ENCODE measurements around the gene TRPM3. TPM values are rescaled to one million over a fixed set of nuclear protein-coding genes. Genes with fewer than 3 reads are reported as not detected.

The TRPM3 gene
- total and polyA plus RNA-seq, 2 of the 13 experiments (the other 11 are each of a cell fraction or from before 2014, with no cell fraction given): not detected

GRCh38 chr9:70590315-70590677 is 531.1 kb downstream of the TRPM3 start:
- BruUV-seq (replicated peaks): no TSS peak

GRCh38 chr9:70589571-70590314 is 531.7 kb downstream of the TRPM3 start:
- intact Hi-C loops (cut with micrococcal nuclease; ENCODE audit: unreplicated experiment): loop anchor here (5.0 kb wide), 1 partner anchor 77 kb away; no protein-coding TSS in a partner anchor
- BruUV-seq (replicated peaks): no TSS peak
- no peaks in the 10 kb centered on the region for H3K27me3 ChIP-seq (ENCODE audit: control insufficient read depth in 1 of 2, insufficient read depth in 2 of 2, low read length in 2 of 2)
- no peaks in the 10 kb centered on the region for H3K4me1 ChIP-seq (ENCODE audit: insufficient read depth, low read length)
- H3K9ac ChIP-seq (ENCODE audit: insufficient read depth, low read depth, low read length): no peak overlapping the region
- FAIRE-seq (no peak), DNase-seq (ENCODE audit: low spot score) (no peak), ATAC-seq (no peak)
- 42% methylated on average over 7 of the region's 7 CpGs for WGBS (ENCODE audit: low lambda C conversion rate)
- H3K36me3 ChIP-seq (replicated peaks in 1 of 2; ENCODE audit: control insufficient read depth in 1 of 2, insufficient read depth in 2 of 2, low read length in 2 of 2): no peaks in the 10 kb centered on the region
- no peak overlapping the region for H3K4me2 ChIP-seq (ENCODE audit: low read depth, low read length)
- no peak overlapping the region for H3K4me3 ChIP-seq (replicated peaks in 1 of 3; ENCODE audit: insufficient read depth in 1 of 3, low read depth in 2 of 3, low read length in 3 of 3)
- ChIA-PET POLR2A (no interaction called here), CTCF (ENCODE audit: low intra/inter-chr PET ratio, low total read pairs) (no interaction called here)
- TF ChIP-seq NONO (IDR thresholded peaks at IDR 0.05) (no peak), NONO (CRISPR knock-in tag; conservative IDR thresholded peaks at IDR 0.05) (no peak), ZNF10 (CRISPR knock-in tag; IDR thresholded peaks at IDR 0.05; ENCODE audit: borderline replicate concordance, low read depth) (no peak), ZNF781 (CRISPR knock-in tag; IDR thresholded peaks at IDR 0.05; ENCODE audit: borderline replicate concordance, not compliant biosample characterization) (no peak), MTA3 (CRISPR knock-in tag; IDR thresholded peaks at IDR 0.05) (no peak), ZNF224 (CRISPR knock-in tag; IDR thresholded peaks at IDR 0.05) (no peak)
- TF ChIP-seq, protein P1, sequence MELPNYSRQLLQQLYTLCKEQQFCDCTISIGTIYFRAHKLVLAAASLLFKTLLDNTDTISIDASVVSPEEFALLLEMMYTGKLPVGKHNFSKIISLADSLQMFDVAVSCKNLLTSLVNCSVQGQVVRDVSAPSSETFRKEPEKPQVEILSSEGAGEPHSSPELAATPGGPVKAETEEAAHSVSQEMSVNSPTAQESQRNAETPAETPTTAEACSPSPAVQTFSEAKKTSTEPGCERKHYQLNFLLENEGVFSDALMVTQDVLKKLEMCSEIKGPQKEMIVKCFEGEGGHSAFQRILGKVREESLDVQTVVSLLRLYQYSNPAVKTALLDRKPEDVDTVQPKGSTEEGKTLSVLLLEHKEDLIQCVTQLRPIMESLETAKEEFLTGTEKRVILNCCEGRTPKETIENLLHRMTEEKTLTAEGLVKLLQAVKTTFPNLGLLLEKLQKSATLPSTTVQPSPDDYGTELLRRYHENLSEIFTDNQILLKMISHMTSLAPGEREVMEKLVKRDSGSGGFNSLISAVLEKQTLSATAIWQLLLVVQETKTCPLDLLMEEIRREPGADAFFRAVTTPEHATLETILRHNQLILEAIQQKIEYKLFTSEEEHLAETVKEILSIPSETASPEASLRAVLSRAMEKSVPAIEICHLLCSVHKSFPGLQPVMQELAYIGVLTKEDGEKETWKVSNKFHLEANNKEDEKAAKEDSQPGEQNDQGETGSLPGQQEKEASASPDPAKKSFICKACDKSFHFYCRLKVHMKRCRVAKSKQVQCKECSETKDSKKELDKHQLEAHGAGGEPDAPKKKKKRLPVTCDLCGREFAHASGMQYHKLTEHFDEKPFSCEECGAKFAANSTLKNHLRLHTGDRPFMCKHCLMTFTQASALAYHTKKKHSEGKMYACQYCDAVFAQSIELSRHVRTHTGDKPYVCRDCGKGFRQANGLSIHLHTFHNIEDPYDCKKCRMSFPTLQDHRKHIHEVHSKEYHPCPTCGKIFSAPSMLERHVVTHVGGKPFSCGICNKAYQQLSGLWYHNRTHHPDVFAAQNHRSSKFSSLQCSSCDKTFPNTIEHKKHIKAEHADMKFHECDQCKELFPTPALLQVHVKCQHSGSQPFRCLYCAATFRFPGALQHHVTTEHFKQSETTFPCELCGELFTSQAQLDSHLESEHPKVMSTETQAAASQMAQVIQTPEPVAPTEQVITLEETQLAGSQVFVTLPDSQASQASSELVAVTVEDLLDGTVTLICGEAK (IDR thresholded peaks at IDR 0.05): no peak
- TF ChIP-seq, protein P1 (CRISPR knock-in tag; IDR thresholded peaks at IDR 0.05): no peak
- in situ Hi-C loops (cut with HindIII; ENCODE audit: extremely low pct_ligation_motif_present, low pct_unique_long_range_greater_than_20kb): no loop called here
- H2AFZ ChIP-seq (ENCODE audit: low read length): no peak overlapping the region
- H3K9me3 ChIP-seq (ENCODE audit: low read length): no peaks in the 10 kb centered on the region
- H4K20me1 ChIP-seq (ENCODE audit: insufficient read depth, low read length): no peaks in the 10 kb centered on the region
- H3K79me2 ChIP-seq (ENCODE audit: insufficient read depth, low read length): no peaks in the 10 kb centered on the region
- H3K27ac ChIP-seq (ENCODE audit: extremely low read length, insufficient read depth, low read length): no peak overlapping the region

More at GRCh38 chr9:70590315-70590677, 531.1 kb downstream of the TRPM3 start:
- FAIRE-seq: no peak
- Histone ChIP-seq H3K79me2 (ENCODE audit: insufficient read depth, low read length) (no peaks in the 10 kb centered on the region), H3K9me3 (ENCODE audit: low read length) (no peaks in the 10 kb centered on the region), H3K4me2 (ENCODE audit: low read depth, low read length) (no peak overlapping the region), H3K4me3 (replicated peaks in 1 of 3; ENCODE audit: insufficient read depth in 1 of 3, low read depth in 2 of 3, low read length in 3 of 3) (no peak overlapping the region), H3K27me3 (ENCODE audit: control insufficient read depth in 1 of 2, insufficient read depth in 2 of 2, low read length in 2 of 2) (no peaks in the 10 kb centered on the region), H3K9ac (ENCODE audit: insufficient read depth, low read depth, low read length) (no peak overlapping the region), H2AFZ (ENCODE audit: low read length) (no peak overlapping the region), H3K4me1 (ENCODE audit: insufficient read depth, low read length) (no peaks in the 10 kb centered on the region), H3K27ac (ENCODE audit: extremely low read length, insufficient read depth, low read length) (no peak overlapping the region), H3K36me3 (replicated peaks in 1 of 2; ENCODE audit: control insufficient read depth in 1 of 2, insufficient read depth in 2 of 2, low read length in 2 of 2) (no peaks in the 10 kb centered on the region), H4K20me1 (ENCODE audit: insufficient read depth, low read length) (no peaks in the 10 kb centered on the region)
- no peak for DNase-seq (ENCODE audit: low spot score)
- ATAC-seq: no peak
- in situ Hi-C loops (cut with HindIII; ENCODE audit: extremely low pct_ligation_motif_present, low pct_unique_long_range_greater_than_20kb) (no loop called here), intact Hi-C loops (cut with micrococcal nuclease; ENCODE audit: unreplicated experiment) (loop anchor here (5.0 kb wide), 1 partner anchor 78 kb away; no protein-coding TSS in a partner anchor)
- TF ChIP-seq ZNF563 (CRISPR knock-in tag; IDR thresholded peaks at IDR 0.05) (no peak), MLLT10 (CRISPR knock-in tag; IDR thresholded peaks at IDR 0.05) (no peak), ZBTB20 (CRISPR knock-in tag; IDR thresholded peaks at IDR 0.05; ENCODE audit: borderline replicate concordance, low read depth) (no peak)
- POLR2A ChIA-PET: no interaction called here
- CTCF ChIA-PET (ENCODE audit: low intra/inter-chr PET ratio, low total read pairs): no interaction called here
- WGBS (ENCODE audit: low lambda C conversion rate): 0% methylated on average over 3 of the region's 3 CpGs

Data from HepG2 (cell line).